C4-2B (cell line): ENCODE data around the gene FOXC1.

Experiments used
- ZFX ChIP-seq: fragments of 450-650 bp; IDR thresholded peaks from 2 replicates; pipeline ENCODE4 v1.6.1; 2017
- TF ChIP-seq, protein P1 (sequence below): fragments of 450-650 bp; conservative IDR thresholded peaks from 2 replicates; pipeline ENCODE4 v1.5.1; 2017; ENCODE audit warnings: mild to moderate bottlenecking

DNA sequence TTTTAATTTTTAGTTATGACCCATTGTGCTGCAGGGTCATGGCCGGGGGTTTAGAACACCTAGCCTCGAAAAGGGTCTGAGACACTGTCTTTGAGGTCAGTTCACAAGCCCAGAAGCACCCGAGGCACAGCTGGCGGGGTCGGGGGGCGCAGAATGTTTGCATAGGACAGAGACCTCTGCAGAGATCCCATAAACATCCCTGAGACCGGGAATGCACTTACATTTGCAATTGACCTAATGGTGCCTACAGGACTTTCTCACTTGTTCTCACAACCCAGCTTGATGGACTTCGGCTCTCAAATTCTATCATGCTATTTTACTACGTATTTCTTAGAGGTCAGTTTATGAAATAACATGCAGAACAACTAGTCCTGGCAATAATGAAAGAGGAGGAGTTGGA, 33.5 kb upstream of the FOXC1 start:
- TF ChIP-seq, protein P1, sequence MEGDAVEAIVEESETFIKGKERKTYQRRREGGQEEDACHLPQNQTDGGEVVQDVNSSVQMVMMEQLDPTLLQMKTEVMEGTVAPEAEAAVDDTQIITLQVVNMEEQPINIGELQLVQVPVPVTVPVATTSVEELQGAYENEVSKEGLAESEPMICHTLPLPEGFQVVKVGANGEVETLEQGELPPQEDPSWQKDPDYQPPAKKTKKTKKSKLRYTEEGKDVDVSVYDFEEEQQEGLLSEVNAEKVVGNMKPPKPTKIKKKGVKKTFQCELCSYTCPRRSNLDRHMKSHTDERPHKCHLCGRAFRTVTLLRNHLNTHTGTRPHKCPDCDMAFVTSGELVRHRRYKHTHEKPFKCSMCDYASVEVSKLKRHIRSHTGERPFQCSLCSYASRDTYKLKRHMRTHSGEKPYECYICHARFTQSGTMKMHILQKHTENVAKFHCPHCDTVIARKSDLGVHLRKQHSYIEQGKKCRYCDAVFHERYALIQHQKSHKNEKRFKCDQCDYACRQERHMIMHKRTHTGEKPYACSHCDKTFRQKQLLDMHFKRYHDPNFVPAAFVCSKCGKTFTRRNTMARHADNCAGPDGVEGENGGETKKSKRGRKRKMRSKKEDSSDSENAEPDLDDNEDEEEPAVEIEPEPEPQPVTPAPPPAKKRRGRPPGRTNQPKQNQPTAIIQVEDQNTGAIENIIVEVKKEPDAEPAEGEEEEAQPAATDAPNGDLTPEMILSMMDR, result no peak
- no peak for TF ChIP-seq ZFX
